Trophoblast cell (in vitro differentiated cells and primary cell): ENCODE results near the gene TCF15.
A peak's percentile ranks its signal among the peaks of the same experiment; 100 is the strongest.

Source experiments
- DNase-seq, 2 donors: peaks; one replicate each; pipeline ENCODE4 v3.0.0-alpha.2; 2016
- H2AFZ ChIP-seq: 2 replicates; pipeline ENCODE4 v1.6.1; 2013; ENCODE audit warnings: low read length, moderate library complexity, mild to moderate bottlenecking; ENCODE audit not compliant: insufficient read depth, poor library complexity
- H2AK5ac ChIP-seq: 2 replicates; pipeline ENCODE4 v1.6.1; 2013; ENCODE audit warnings: mild to moderate bottlenecking, low read length
- H2BK120ac ChIP-seq: 2 replicates; pipeline ENCODE4 v1.6.1; 2013; ENCODE audit warnings: low read length, mild to moderate bottlenecking, moderate library complexity; ENCODE audit not compliant: insufficient read depth, poor library complexity
- H2BK12ac ChIP-seq: 2 replicates; pipeline ENCODE4 v1.6.1; 2013; ENCODE audit warnings: mild to moderate bottlenecking, low read length, moderate library complexity
- H2BK5ac ChIP-seq: 2 replicates; pipeline ENCODE4 v1.6.1; 2013; ENCODE audit warnings: low read length, low read depth, moderate library complexity, mild to moderate bottlenecking; ENCODE audit not compliant: poor library complexity
- H3K14ac ChIP-seq: 2 replicates; pipeline ENCODE4 v1.6.1; 2013; ENCODE audit warnings: mild to moderate bottlenecking, low read length
- H3K18ac ChIP-seq: 2 replicates; pipeline ENCODE4 v1.6.1; 2013; ENCODE audit warnings: mild to moderate bottlenecking, low read length
- H3K23ac ChIP-seq: 2 replicates; pipeline ENCODE4 v1.6.1; 2013; ENCODE audit warnings: low read length
- H3K27ac ChIP-seq: 2 replicates; pipeline ENCODE4 v1.5.1; 2013; ENCODE audit warnings: low read depth, mild to moderate bottlenecking, inconsistent platforms, low read length, moderate library complexity
- H3K27me3 ChIP-seq: 2 replicates; pipeline ENCODE4 v1.6.1; 2013; ENCODE audit warnings: inconsistent platforms, mild to moderate bottlenecking, low read length, moderate library complexity; ENCODE audit not compliant: insufficient read depth
- H3K36me3 ChIP-seq, 2 experiments: 1 replicate in 1 of 2; 2 replicates in 1 of 2; pipeline ENCODE4 v1.6.1; 2013; ENCODE audit warnings: low read length in 2 of 2, mild to moderate bottlenecking in 2 of 2, moderate library complexity in 1 of 2; ENCODE audit not compliant: insufficient read depth in 2 of 2, control insufficient read depth in 1 of 2
- H3K4ac ChIP-seq: 2 replicates; pipeline ENCODE4 v1.6.1; 2013; ENCODE audit warnings: low read depth, mild to moderate bottlenecking, low read length, moderate library complexity
- H3K4me1 ChIP-seq, 2 experiments: 1 replicate in 1 of 2; 2 replicates in 1 of 2; pipeline ENCODE4 v1.6.1; 2013; ENCODE audit warnings: low read length in 2 of 2, mild to moderate bottlenecking in 2 of 2, moderate library complexity in 1 of 2; ENCODE audit not compliant: insufficient read depth in 2 of 2, control insufficient read depth in 1 of 2
- H3K4me2 ChIP-seq: 2 replicates; pipeline ENCODE4 v1.6.1; 2013; ENCODE audit warnings: inconsistent platforms, mild to moderate bottlenecking, low read length, moderate library complexity
- H3K4me3 ChIP-seq: 2 replicates; pipeline ENCODE4 v1.5.1; 2013; ENCODE audit warnings: mild to moderate bottlenecking, low read depth, low read length, inconsistent platforms
- H3K79me1 ChIP-seq: one replicate; pipeline ENCODE4 v1.6.1; 2013; ENCODE audit warnings: low read length
- H3K79me2 ChIP-seq: 2 replicates; pipeline ENCODE4 v1.6.1; 2013; ENCODE audit warnings: low read length, mild to moderate bottlenecking; ENCODE audit not compliant: control insufficient read depth, insufficient read depth, poor library complexity
- H3K9ac ChIP-seq: 2 replicates; pipeline ENCODE4 v1.6.1; 2013; ENCODE audit warnings: mild to moderate bottlenecking, low read length
- H3K9me3 ChIP-seq: 2 replicates; pipeline ENCODE4 v1.6.1; 2013; ENCODE audit warnings: low read depth, mild to moderate bottlenecking, control low read depth, inconsistent platforms, low read length; ENCODE audit not compliant: insufficient read depth
- H4K12ac ChIP-seq: 2 replicates; pipeline ENCODE4 v1.6.1; 2013; ENCODE audit warnings: low read depth, mild to moderate bottlenecking, low read length, moderate library complexity
- H4K8ac ChIP-seq: 2 replicates; pipeline ENCODE4 v1.6.1; 2013; ENCODE audit warnings: low read depth, mild to moderate bottlenecking, low read length, moderate library complexity
- H4K91ac ChIP-seq: one replicate; pipeline ENCODE4 v1.6.1; 2013; ENCODE audit warnings: low read depth, mild to moderate bottlenecking, low read length, moderate library complexity
- WGBS: extraction: QIAGEN DNeasy Blood & Tissue Kit; methylation state at CpG from one replicate; pipeline ENCODE4 v1.1.7; 2013; ENCODE audit warnings: missing lambda C conversion rate; ENCODE audit not compliant: insufficient read length, insufficient coverage; ENCODE audit errors: extremely low coverage; 5-methylcytosine and 5-hydroxymethylcytosine counted together

Gene TCF15

GRCh38 chr20:574297-574942 is 35.7 kb downstream of the TCF15 start:
- Histone ChIP-seq H3K36me3 (no peaks in the 10 kb centered on the region), H3K23ac (no peak overlapping the region)

GRCh38 chr20:573414-574296 is 36.5 kb downstream of the TCF15 start:
- no peak overlapping the region for H3K27ac ChIP-seq
- no CpG with 5 or more reads among the region's 12 CpGs for WGBS
- H3K4me2 ChIP-seq: no peak overlapping the region

More at GRCh38 chr20:574297-574942, 35.7 kb downstream of the TCF15 start:
- Histone ChIP-seq H3K27ac (no peak overlapping the region), H3K4me3 (no peak overlapping the region), H4K8ac (no peak overlapping the region), H3K4me2 (peak overlapping the region; percentile 27), H3K14ac (peak overlapping the region; percentile 22), H2BK120ac (no peak overlapping the region), H3K9me3 (no peaks in the 10 kb centered on the region), H3K18ac (no peak overlapping the region), H2AK5ac (no peak overlapping the region), H3K79me1 (no peaks in the 10 kb centered on the region), H3K27me3 (no peaks in the 10 kb centered on the region), H3K4ac (no peak overlapping the region), H4K91ac (no peak overlapping the region), H2BK5ac (no peak overlapping the region), H2BK12ac (no peak overlapping the region), H2AFZ (no peak overlapping the region), H3K4me1 (peaks cover 16 to 18% of the 10 kb centered on the region in 2 experiments), H3K79me2 (no peaks in the 10 kb centered on the region), H3K9ac (no peak overlapping the region), H4K12ac (no peak overlapping the region)
- no CpG with 5 or more reads among the region's 15 CpGs for WGBS
- DNase-seq: peak; percentile 18 to 58

GRCh38 chr20:572727-573126 is 37.4 kb downstream of the TCF15 start:
- H2BK12ac ChIP-seq: no peak overlapping the region
- no peaks in the 10 kb centered on the region for H3K27me3 ChIP-seq
- no peak overlapping the region for H3K4me3 ChIP-seq
- peak overlapping the region; percentile 12 for H2AK5ac ChIP-seq
- H3K9me3 ChIP-seq: no peaks in the 10 kb centered on the region
- no peak overlapping the region for H3K27ac ChIP-seq
- H4K12ac ChIP-seq: no peak overlapping the region
- no peak overlapping the region for H3K18ac ChIP-seq
- no peak overlapping the region for H3K23ac ChIP-seq
- DNase-seq: no peak
- H3K36me3 ChIP-seq: no peaks in the 10 kb centered on the region
- no peak overlapping the region for H2BK5ac ChIP-seq
- H2AFZ ChIP-seq: no peak overlapping the region
- H3K4me1 ChIP-seq: peaks cover 21 to 26% of the 10 kb centered on the region in 2 experiments
- H4K91ac ChIP-seq: no peak overlapping the region
- H3K9ac ChIP-seq: no peak overlapping the region
- no peak overlapping the region for H3K4me2 ChIP-seq
- no peak overlapping the region for H4K8ac ChIP-seq
- no peaks in the 10 kb centered on the region for H3K79me1 ChIP-seq
- H2BK120ac ChIP-seq: no peak overlapping the region
- H3K14ac ChIP-seq: no peak overlapping the region
- H3K4ac ChIP-seq: no peak overlapping the region
- H3K79me2 ChIP-seq: no peaks in the 10 kb centered on the region
- no CpG with 5 or more reads among the region's 7 CpGs for WGBS

More at GRCh38 chr20:573414-574296, 36.5 kb downstream of the TCF15 start:
- Histone ChIP-seq H3K9me3 (no peaks in the 10 kb centered on the region), H3K79me2 (no peaks in the 10 kb centered on the region), H2BK5ac (no peak overlapping the region), H3K18ac (no peak overlapping the region), H3K23ac (no peak overlapping the region), H3K14ac (no peak overlapping the region), H3K79me1 (no peaks in the 10 kb centered on the region), H2BK120ac (no peak overlapping the region), H4K91ac (no peak overlapping the region), H3K4me1 (peaks cover 17 to 22% of the 10 kb centered on the region in 2 experiments), H3K36me3 (no peaks in the 10 kb centered on the region), H3K9ac (no peak overlapping the region), H3K27me3 (no peaks in the 10 kb centered on the region), H2AK5ac (no peak overlapping the region), H2AFZ (no peak overlapping the region), H2BK12ac (no peak overlapping the region), H4K8ac (no peak overlapping the region), H3K4me3 (no peak overlapping the region), H4K12ac (no peak overlapping the region), H3K4ac (no peak overlapping the region)
- peak; percentile 16 to 54 for DNase-seq

GRCh38 chr20:571754-572441 is 38.2 kb downstream of the TCF15 start:
- Histone ChIP-seq H3K9ac (no peak overlapping the region), H3K79me1 (no peaks in the 10 kb centered on the region), H3K4me1 (peaks cover 21 to 26% of the 10 kb centered on the region in 2 experiments), H4K12ac (no peak overlapping the region), H4K8ac (no peak overlapping the region), H3K14ac (no peak overlapping the region), H3K4me2 (no peak overlapping the region), H3K18ac (no peak overlapping the region), H3K9me3 (peaks cover 2% of the 10 kb centered on the region), H2BK120ac (no peak overlapping the region), H3K4me3 (no peak overlapping the region), H2AFZ (no peak overlapping the region), H2BK12ac (no peak overlapping the region), H3K36me3 (no peaks in the 10 kb centered on the region), H3K27ac (no peak overlapping the region), H2BK5ac (no peak overlapping the region), H3K79me2 (no peaks in the 10 kb centered on the region), H2AK5ac (no peak overlapping the region), H3K4ac (no peak overlapping the region), H3K27me3 (no peaks in the 10 kb centered on the region), H3K23ac (no peak overlapping the region), H4K91ac (no peak overlapping the region)
- DNase-seq: peak; percentile 19
- no CpG with 5 or more reads among the region's 24 CpGs for WGBS
